WI38 (cell line): ENCODE data around the gene MYCBP.

Experiments
- H3K4me3 ChIP-seq: 2 replicates; pipeline ENCODE4 v1.5.1; 2011; ENCODE audit warnings: low read depth, mild to moderate bottlenecking, control low read depth, low read length
- CTCF ChIP-seq: IDR thresholded peaks from 2 replicates; pipeline ENCODE4 v1.5.1; 2012; ENCODE audit warnings: low read depth, mild to moderate bottlenecking, control low read depth, low read length

The MYCBP gene

GRCh38 chr1:38908821-38909220 is 35.7 kb upstream of the MYCBP start:
- no peak for TF ChIP-seq CTCF

GRCh38 chr1:38905985-38906384 is 32.8 kb upstream of the MYCBP start:
- TF ChIP-seq CTCF, result no peak

More at GRCh38 chr1:38908821-38909220, 35.7 kb upstream of the MYCBP start:
- H3K4me3 ChIP-seq, result no peak overlapping the region

GRCh38 chr1:38899560-38899959 is 26.4 kb upstream of the MYCBP start:
- TF ChIP-seq CTCF, result no peak
- no peak overlapping the region for H3K4me3 ChIP-seq

More at GRCh38 chr1:38905985-38906384, 32.8 kb upstream of the MYCBP start:
- H3K4me3 ChIP-seq, result no peak overlapping the region

GRCh38 chr1:38898653-38899230 is 25.6 kb upstream of the MYCBP start:
- no peak for TF ChIP-seq CTCF
- no peak overlapping the region for H3K4me3 ChIP-seq

- no peak for TF ChIP-seq CTCF
- no peak overlapping the region for H3K4me3 ChIP-seq
Measured at GRCh38 chr1:38896169-38896568, 23.0 kb upstream of the MYCBP start.

GRCh38 chr1:38892976-38893375 is 19.8 kb upstream of the MYCBP start:
- H3K4me3 ChIP-seq, result no peak overlapping the region
- TF ChIP-seq CTCF, result no peak

GRCh38 chr1:38891753-38892152 is 18.6 kb upstream of the MYCBP start:
- no peak overlapping the region for H3K4me3 ChIP-seq
- 0 out of 2 replicates have a peak, but pooled peaks have one; percentile 8 for TF ChIP-seq CTCF
